Lung (tissue), 12 donors: ENCODE data around the gene ZNF662. TPM values are rescaled to one million over a fixed set of nuclear protein-coding genes. Genes with fewer than 3 reads are reported as not detected.
A peak's percentile ranks its signal among the peaks of the same experiment; 100 is the strongest.

Experiments
- ATAC-seq: fragments of 200-7000 bp; cut with Tn5 transposase; one replicate; pipeline ENCODE4 v1.9.1; 2020; ENCODE audit warnings: moderate number of reproducible peaks; ENCODE audit not compliant: insufficient read depth, low FRiP score
- DNase-seq, 3 donors: peaks; one replicate each; pipeline ENCODE4 v3.0.0-alpha.2; 2013 to 2017
- H3K27ac ChIP-seq, 2 donors: one replicate each; pipeline ENCODE4 v1.5.1; 2013; ENCODE audit warnings: mild to moderate bottlenecking in 2 of 2, moderate library complexity in 2 of 2, control low read depth in 1 of 2, inconsistent platforms in 1 of 2, low read depth in 1 of 2, low read length in 1 of 2
- H3K27me3 ChIP-seq, 3 donors: one replicate each; pipeline ENCODE4 v1.5.1; 2013; ENCODE audit warnings: low read length in 2 of 3; ENCODE audit not compliant: control insufficient read depth in 3 of 3, insufficient read depth in 3 of 3
- H3K36me3 ChIP-seq, 4 donors: one replicate each; pipeline ENCODE4 v1.5.1; 2013; ENCODE audit warnings: low read length in 4 of 4, mild to moderate bottlenecking in 1 of 4, moderate library complexity in 1 of 4; ENCODE audit not compliant: control insufficient read depth in 4 of 4, insufficient read depth in 4 of 4
- H3K4me1 ChIP-seq, 5 donors: one replicate each; pipeline ENCODE4 v1.5.1; 2013; ENCODE audit warnings: low read length in 5 of 5, mild to moderate bottlenecking in 2 of 5, moderate library complexity in 1 of 5; ENCODE audit not compliant: control insufficient read depth in 5 of 5, insufficient read depth in 5 of 5
- H3K4me3 ChIP-seq: one replicate; pipeline ENCODE4 v1.5.1; 2013; ENCODE audit warnings: mild to moderate bottlenecking, control low read depth, moderate library complexity
- H3K9ac ChIP-seq, 2 donors: one replicate each; pipeline ENCODE4 v1.5.1; 2013; ENCODE audit warnings: low read length in 2 of 2, control low read depth in 1 of 2; ENCODE audit not compliant: insufficient read depth in 1 of 2
- H3K9me3 ChIP-seq, 4 donors: one replicate each; pipeline ENCODE4 v1.5.1; 2013; ENCODE audit warnings: low read length in 3 of 4, mild to moderate bottlenecking in 1 of 4, moderate library complexity in 1 of 4; ENCODE audit not compliant: control insufficient read depth in 4 of 4, insufficient read depth in 3 of 4
- WGBS, 2 donors: extraction: QIAGEN DNeasy Blood & Tissue Kit; methylation state at CpG; one replicate each; pipeline ENCODE4 v1.1.7; 2013; 5-methylcytosine and 5-hydroxymethylcytosine counted together
- polyA plus RNA-seq, 2 donors: library from polyadenylated mRNA; stranded (reverse); fragments of 200-250 nt; gene quantifications; one replicate each; pipeline ENCODE4 v1.2.1, GENCODE V29; 2013
- total RNA-seq, 2 donors: library from RNA; depleted of rRNA in 1 of 2; stranded (reverse); fragments of >200 nt in 1 of 2; gene quantifications; one replicate each; pipeline ENCODE4 v1.2.1, GENCODE V29; 2014 to 2021
- TF ChIP-seq, protein P1 (sequence below): IDR thresholded peaks from 2 replicates; pipeline ENCODE4 v1.5.1; 2012; ENCODE audit warnings: mild to moderate bottlenecking; ENCODE audit errors: control extremely low read depth, extremely low read depth
- donor health status: control.
- donor health status: control.
- donor health status: Bipolar disorder and iron deficiency.
- donor health status: healthy.
- donor health status: DM: yes; HTN: yes; CAD: no.

Gene ZNF662
- total and polyA plus RNA-seq, 4 donors, result 0.85 to 22.7 (median 6.4) TPM

- Histone ChIP-seq H3K9ac (no peak overlapping the region), H3K4me3 (no peak overlapping the region), H3K4me1 (peaks cover 2 to 13% (median 5%) of the 10 kb centered on the region in 5 donors), H3K27ac (no peak overlapping the region), H3K27me3 (no peaks in the 10 kb centered on the region), H3K9me3 (no peaks in the 10 kb centered on the region), H3K36me3 (no peaks in the 10 kb centered on the region)
- DNase-seq, result no peak
- WGBS, 2 donors, result 87 to 91% methylated on average over 2 of the region's 2 CpGs
- ATAC-seq, result no peak
- TF ChIP-seq, protein P1, sequence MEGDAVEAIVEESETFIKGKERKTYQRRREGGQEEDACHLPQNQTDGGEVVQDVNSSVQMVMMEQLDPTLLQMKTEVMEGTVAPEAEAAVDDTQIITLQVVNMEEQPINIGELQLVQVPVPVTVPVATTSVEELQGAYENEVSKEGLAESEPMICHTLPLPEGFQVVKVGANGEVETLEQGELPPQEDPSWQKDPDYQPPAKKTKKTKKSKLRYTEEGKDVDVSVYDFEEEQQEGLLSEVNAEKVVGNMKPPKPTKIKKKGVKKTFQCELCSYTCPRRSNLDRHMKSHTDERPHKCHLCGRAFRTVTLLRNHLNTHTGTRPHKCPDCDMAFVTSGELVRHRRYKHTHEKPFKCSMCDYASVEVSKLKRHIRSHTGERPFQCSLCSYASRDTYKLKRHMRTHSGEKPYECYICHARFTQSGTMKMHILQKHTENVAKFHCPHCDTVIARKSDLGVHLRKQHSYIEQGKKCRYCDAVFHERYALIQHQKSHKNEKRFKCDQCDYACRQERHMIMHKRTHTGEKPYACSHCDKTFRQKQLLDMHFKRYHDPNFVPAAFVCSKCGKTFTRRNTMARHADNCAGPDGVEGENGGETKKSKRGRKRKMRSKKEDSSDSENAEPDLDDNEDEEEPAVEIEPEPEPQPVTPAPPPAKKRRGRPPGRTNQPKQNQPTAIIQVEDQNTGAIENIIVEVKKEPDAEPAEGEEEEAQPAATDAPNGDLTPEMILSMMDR, result no peak
Measured at GRCh38 chr3:42902257-42902656, 3.7 kb upstream of the ZNF662 start.

DNA sequence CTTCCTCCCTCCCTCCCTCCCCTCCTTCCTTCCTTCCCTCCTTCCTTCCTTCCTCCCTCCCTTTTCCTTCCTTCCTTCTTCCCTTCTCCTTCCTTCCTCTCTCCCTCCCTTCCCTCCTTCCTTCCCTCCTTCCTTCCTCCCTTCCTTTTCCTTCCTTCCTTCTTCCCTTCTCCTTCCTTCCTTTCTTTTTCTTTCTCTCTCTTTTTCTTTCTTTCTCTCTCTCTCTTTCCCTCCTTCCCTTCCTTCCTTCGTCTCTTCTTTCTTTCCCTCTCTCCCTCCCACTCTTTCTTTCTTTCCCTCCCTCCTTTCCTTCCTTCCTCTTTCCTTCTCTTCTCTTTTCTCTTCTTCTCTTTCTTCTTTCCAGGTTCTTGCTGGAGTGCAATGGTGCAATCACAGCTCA, 1.9 kb upstream of the ZNF662 start:
- no peak for DNase-seq
- ATAC-seq, result no peak
- Histone ChIP-seq H3K36me3 (peaks cover 0 to 9% (median 3%) of the 10 kb centered on the region in 4 donors), H3K4me3 (no peak overlapping the region), H3K27me3 (no peaks in the 10 kb centered on the region), H3K4me1 (peaks cover 3 to 14% (median 7%) of the 10 kb centered on the region in 5 donors), H3K27ac (no peak overlapping the region), H3K9ac (no peak overlapping the region), H3K9me3 (peaks cover 0 to 3% (median 0%) of the 10 kb centered on the region in 4 donors)
- TF ChIP-seq, protein P1, result no peak
- 79 to 83% methylated on average over 1 of the region's 1 CpG for WGBS, 2 donors

DNA sequence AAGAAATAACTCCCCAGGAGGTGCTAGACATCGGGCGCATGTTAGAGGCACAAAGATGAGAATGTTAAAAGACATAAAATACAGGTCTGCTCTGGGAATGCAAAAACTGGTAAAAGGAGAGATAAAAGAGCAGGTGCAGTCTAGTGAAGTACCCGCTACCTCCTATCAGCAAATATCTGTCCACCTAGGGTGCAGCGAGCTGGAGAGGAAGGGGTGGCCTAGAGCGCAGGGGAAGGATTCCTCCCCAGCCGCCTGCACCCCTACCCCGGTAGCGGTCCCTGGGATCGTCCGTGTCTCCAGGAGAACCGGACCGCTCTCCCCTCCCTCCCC, 237 bp upstream of the ZNF662 start:
- 13 to 14% methylated on average over 11 to 12 of the region's 12 CpGs for WGBS, 2 donors

More for the DNA sequence above, 237 bp upstream of the ZNF662 start:
- H3K27ac ChIP-seq, result no peak overlapping the region
- H3K9ac ChIP-seq, result peak overlapping the region in 1 of 2 donors; percentile 81
- H3K4me3 ChIP-seq, result peak overlapping the region; percentile 53
- no peak for DNase-seq
- peaks cover 6 to 16% (median 9%) of the 10 kb centered on the region in 4 donors for H3K36me3 ChIP-seq
- ATAC-seq, result no peak
- TF ChIP-seq, protein P1, result no peak
- peaks cover 3 to 14% (median 7%) of the 10 kb centered on the region in 5 donors for H3K4me1 ChIP-seq
- peaks cover 0 to 12% (median 0%) of the 10 kb centered on the region in 4 donors for H3K9me3 ChIP-seq
- H3K27me3 ChIP-seq, result no peaks in the 10 kb centered on the region
